HCT116 (cell line): Measurements from ENCODE around the gene TCIRG1. TPM values are rescaled to one million over a fixed set of nuclear protein-coding genes. Genes with fewer than 3 reads are reported as not detected.

Experiments
- ATAC-seq: fragments of 200-7000 bp; cut with Tn5 transposase; 2 replicates; pipeline ENCODE4 v1.9.1; 2020; ENCODE audit warnings: mild to moderate bottlenecking, moderate library complexity
- BruUV-seq: library from RNA; stranded (reverse); fragments of 400-500 nt; replicated peaks from 2 replicates; lab custom pipeline; 2021; lab: Mats Ljungman, UMichigan
- CTCF ChIA-PET: fragments of 300-600 bp; sonication (Branson Sonifier 250); formaldehyde crosslinking; loops from one replicate; lab custom pipeline; 2021; ENCODE audit warnings: antibody characterized with exemption; lab: Charles Lee
- POLR2A ChIA-PET: fragments of 300-600, 350-600 bp; sonication (Branson Sonifier 250); formaldehyde crosslinking; loops from one replicate; lab custom pipeline; 2021; ENCODE audit warnings: antibody characterized with exemption; lab: Charles Lee
- RAD21 ChIA-PET, 2 experiments: fragments of 300-600 bp; sonication (Branson Sonifier 250); formaldehyde crosslinking; loops; one replicate each; lab custom pipeline; 2023; ENCODE audit warnings: low total read pairs in 2 of 2; ENCODE audit not compliant: uncharacterized antibody in 2 of 2, unreplicated experiment in 2 of 2, low non-redundant PET in 1 of 2; lab: Charles Lee
- DNase-seq: peaks from one replicate; pipeline ENCODE4 v3.0.0-alpha.2; 2010; ENCODE audit warnings: low read depth, low spot score
- H2AFZ ChIP-seq: fragments of 200-600 bp; shearing (Covaris generic), sonication (generic); 2 replicates; pipeline ENCODE4 v1.6.1; 2017; ENCODE audit warnings: low read depth, mixed run types, mixed read lengths, antibody characterized with exemption, low read length; ENCODE audit not compliant: poor library complexity, severe bottlenecking
- H3K27ac ChIP-seq: 2 replicates; pipeline ENCODE4 v1.5.1; 2012; ENCODE audit warnings: low read depth, low read length
- H3K27me3 ChIP-seq: fragments of 200-600 bp; sonication (generic); 2 replicates; pipeline ENCODE4 v1.6.1; 2016; ENCODE audit warnings: mixed run types, low read length, mixed read lengths; ENCODE audit not compliant: insufficient read depth
- H3K36me3 ChIP-seq, 2 experiments: fragments of 200-500 bp in 1 of 2; fragments of 200-600 bp in 1 of 2; sonication (Bioruptor generic) in 1 of 2; sonication (generic) in 1 of 2; 2 replicates each; pipeline versions ENCODE4 v1.5.1 to v1.6.1; 2014 to 2016; ENCODE audit warnings: low read length in 2 of 2, inconsistent platforms in 1 of 2, mixed read lengths in 1 of 2, mixed run types in 1 of 2; ENCODE audit not compliant: insufficient read depth in 2 of 2, control insufficient read depth in 1 of 2
- H3K4me1 ChIP-seq, 2 experiments: fragments of 200-600 bp in 1 of 2; sonication (generic) in 1 of 2; 2 replicates each; pipeline versions ENCODE4 v1.5.1 to v1.6.1; 2012 to 2017; ENCODE audit warnings: low read length in 2 of 2, inconsistent platforms in 1 of 2, mild to moderate bottlenecking in 1 of 2, mixed read lengths in 1 of 2, mixed run types in 1 of 2, moderate library complexity in 1 of 2; ENCODE audit not compliant: insufficient read depth in 2 of 2, control insufficient read depth in 1 of 2
- H3K4me2 ChIP-seq: fragments of 200-600 bp; sonication (generic); 2 replicates; pipeline ENCODE4 v1.6.1; 2017; ENCODE audit warnings: mixed run types, low read length, mixed read lengths
- H3K4me3 ChIP-seq, 2 experiments: fragments of 200-600 bp in 1 of 2; sonication (generic) in 1 of 2; replicated peaks in 1 of 2; 2 replicates each; pipeline ENCODE4 v1.5.1; 2011 to 2016; ENCODE audit warnings: low read length in 2 of 2, control low read depth in 1 of 2, low read depth in 1 of 2, mild to moderate bottlenecking in 1 of 2, mixed read lengths in 1 of 2, mixed run types in 1 of 2
- H3K79me2 ChIP-seq: fragments of 200-600 bp; sonication (generic); 2 replicates; pipeline ENCODE4 v1.6.1; 2017; ENCODE audit warnings: mild to moderate bottlenecking, mixed run types, low read length, moderate library complexity, mixed read lengths; ENCODE audit not compliant: insufficient read depth
- H3K9ac ChIP-seq: fragments of 200-600 bp; sonication (generic); 2 replicates; pipeline ENCODE4 v1.6.1; 2016; ENCODE audit warnings: low read length, mixed read lengths
- H3K9me2 ChIP-seq: fragments of 200-600 bp; sonication (generic), shearing (Covaris generic); 2 replicates; pipeline ENCODE4 v1.6.1; 2017; ENCODE audit warnings: mixed run types, mild to moderate bottlenecking, moderate library complexity; ENCODE audit not compliant: insufficient read depth
- H3K9me3 ChIP-seq, 2 experiments: fragments of 200-500 bp in 1 of 2; fragments of 200-600 bp in 1 of 2; sonication (Bioruptor generic) in 1 of 2; sonication (generic) in 1 of 2; 2 replicates each; pipeline ENCODE4 v1.6.1; 2014 to 2017; ENCODE audit warnings: low read length in 2 of 2, mixed read lengths in 2 of 2, inconsistent platforms in 1 of 2, low read depth in 1 of 2, mild to moderate bottlenecking in 1 of 2, mixed run types in 1 of 2, moderate library complexity in 1 of 2; ENCODE audit not compliant: control insufficient read depth in 1 of 2, insufficient read depth in 1 of 2
- H4K20me1 ChIP-seq: fragments of 200-600 bp; sonication (generic), shearing (Covaris generic); 2 replicates; pipeline ENCODE4 v1.6.1; 2017; ENCODE audit warnings: mixed run types, mild to moderate bottlenecking, moderate library complexity; ENCODE audit not compliant: insufficient read depth
- CEBPB ChIP-seq: IDR thresholded peaks from 2 replicates; pipeline ENCODE4 v1.6.1; 2012; ENCODE audit warnings: low read depth
- EGR1 ChIP-seq: IDR thresholded peaks from 2 replicates; pipeline ENCODE4 v1.6.1; 2012; ENCODE audit warnings: low read depth
- ELF1 ChIP-seq: IDR thresholded peaks from 2 replicates; pipeline ENCODE4 v1.6.1; 2012; ENCODE audit warnings: low read depth, borderline replicate concordance
- EZH2 ChIP-seq: fragments of 200-600 bp; sonication (generic); IDR thresholded peaks from 2 replicates; pipeline ENCODE4 v1.6.1; 2017; ENCODE audit warnings: antibody characterized with exemption, mixed run types
- EZH2phosphoT487 ChIP-seq: fragments of 200-600 bp; IDR thresholded peaks from 2 replicates; pipeline ENCODE4 v1.6.1; 2018; ENCODE audit warnings: antibody characterized with exemption, borderline replicate concordance
- FOSL1 ChIP-seq: IDR thresholded peaks from 2 replicates; pipeline ENCODE4 v1.6.1; 2012; ENCODE audit warnings: low read depth
- JUND ChIP-seq: IDR thresholded peaks from 2 replicates; pipeline ENCODE4 v1.6.1; 2012
- POLR2A ChIP-seq: IDR thresholded peaks from 2 replicates; pipeline ENCODE4 v1.7.0; 2011; ENCODE audit warnings: borderline replicate concordance; ENCODE audit not compliant: insufficient read depth, insufficient read length; ENCODE audit errors: extremely low read depth
- POLR2AphosphoS5 ChIP-seq: IDR thresholded peaks from 2 replicates; pipeline ENCODE4 v1.6.1; 2011; ENCODE audit warnings: mild to moderate bottlenecking, low read depth, low read length, moderate library complexity
- RAD21 ChIP-seq: IDR thresholded peaks from 2 replicates; pipeline ENCODE4 v1.6.1; 2012; ENCODE audit warnings: low read depth, mild to moderate bottlenecking
- ZFX ChIP-seq: fragments of 450-650 bp; IDR thresholded peaks from 2 replicates; pipeline ENCODE4 v1.6.1; 2017
- intact Hi-C: fragments of 100-400 bp; cut with micrococcal nuclease; formaldehyde crosslinking; loops from 2 replicates; pipeline ENCODE4 v1.10.0; 2022
- total RNA-seq: library from RNA; stranded (reverse); gene quantifications from one replicate; pipeline ENCODE4 v1.2.1, GENCODE V29; 2021; ENCODE audit not compliant: unreplicated experiment
- TF ChIP-seq, protein P1 (sequence below): IDR thresholded peaks from 2 replicates; pipeline ENCODE4 v1.6.1; 2011; ENCODE audit warnings: mild to moderate bottlenecking, low read length, moderate library complexity; ENCODE audit not compliant: insufficient replicate concordance; ENCODE audit errors: extremely low read depth
- TF ChIP-seq, protein P2 (sequence below): IDR thresholded peaks from 2 replicates; pipeline ENCODE4 v1.6.1; 2012; ENCODE audit warnings: low read depth

Gene TCIRG1
- total RNA-seq, 1 experiment from 2014 or later = 101 TPM

DNA sequence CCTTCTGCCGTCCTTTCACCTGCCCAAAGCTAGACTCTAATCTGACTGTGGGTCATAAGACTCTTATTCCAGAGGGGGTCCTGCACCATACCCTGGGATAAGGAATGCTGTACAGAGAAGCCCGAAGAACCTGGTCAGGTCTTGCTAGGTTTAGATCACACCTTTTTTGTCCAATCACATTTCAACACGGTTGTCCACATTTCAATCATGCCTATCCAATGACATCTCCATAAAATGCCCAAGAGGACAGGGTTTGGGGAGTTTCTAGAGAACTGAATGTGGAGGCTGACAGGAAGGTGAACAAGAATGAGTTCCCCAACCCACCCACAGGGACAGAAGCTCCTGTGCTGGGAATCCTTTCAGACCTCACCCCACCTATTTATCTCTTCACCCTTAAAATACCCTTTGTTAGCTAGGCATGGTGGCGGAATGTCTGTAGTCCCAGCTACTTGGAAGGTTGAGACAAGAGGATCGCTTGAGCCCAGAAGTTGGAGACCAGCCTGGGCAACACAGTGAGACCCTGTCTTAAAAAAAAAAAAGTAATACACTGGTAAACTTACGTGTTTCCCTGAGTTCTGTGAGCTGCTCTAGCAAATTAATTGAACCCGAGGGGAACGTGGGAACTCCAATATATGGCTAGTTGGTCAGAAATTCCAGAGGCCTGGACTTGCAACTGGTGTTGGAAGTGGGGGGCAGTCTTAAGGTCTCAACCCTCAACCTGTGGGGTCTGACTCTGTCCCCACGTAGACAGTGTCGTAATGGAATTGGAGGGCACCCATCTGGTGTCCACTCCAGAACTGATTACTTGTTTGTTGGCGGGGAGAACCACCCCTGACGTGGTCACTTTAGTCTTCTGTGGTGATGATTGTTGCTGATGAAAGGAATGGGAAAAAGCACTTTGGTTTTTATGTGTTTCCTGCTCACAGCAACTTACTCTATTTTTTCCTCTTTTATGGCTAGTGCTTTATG is 17.8 kb downstream of the TCIRG1 start (continued):
- no peak for TF ChIP-seq ELF1
- no peak for TF ChIP-seq FOSL1
- TF ChIP-seq POLR2AphosphoS5 = no peak
- TF ChIP-seq, protein P1, sequence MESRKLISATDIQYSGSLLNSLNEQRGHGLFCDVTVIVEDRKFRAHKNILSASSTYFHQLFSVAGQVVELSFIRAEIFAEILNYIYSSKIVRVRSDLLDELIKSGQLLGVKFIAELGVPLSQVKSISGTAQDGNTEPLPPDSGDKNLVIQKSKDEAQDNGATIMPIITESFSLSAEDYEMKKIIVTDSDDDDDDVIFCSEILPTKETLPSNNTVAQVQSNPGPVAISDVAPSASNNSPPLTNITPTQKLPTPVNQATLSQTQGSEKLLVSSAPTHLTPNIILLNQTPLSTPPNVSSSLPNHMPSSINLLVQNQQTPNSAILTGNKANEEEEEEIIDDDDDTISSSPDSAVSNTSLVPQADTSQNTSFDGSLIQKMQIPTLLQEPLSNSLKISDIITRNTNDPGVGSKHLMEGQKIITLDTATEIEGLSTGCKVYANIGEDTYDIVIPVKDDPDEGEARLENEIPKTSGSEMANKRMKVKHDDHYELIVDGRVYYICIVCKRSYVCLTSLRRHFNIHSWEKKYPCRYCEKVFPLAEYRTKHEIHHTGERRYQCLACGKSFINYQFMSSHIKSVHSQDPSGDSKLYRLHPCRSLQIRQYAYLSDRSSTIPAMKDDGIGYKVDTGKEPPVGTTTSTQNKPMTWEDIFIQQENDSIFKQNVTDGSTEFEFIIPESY = no peak
- TF ChIP-seq POLR2A = no peak
- TF ChIP-seq EGR1 = no peak
- TF ChIP-seq JUND = no peak
- no peak for TF ChIP-seq CEBPB
- TF ChIP-seq EZH2phosphoT487 = no peak
- no peak for TF ChIP-seq ZFX
- no peak for TF ChIP-seq EZH2

- Histone ChIP-seq H3K27me3 (no peaks in the 10 kb centered on the region), H3K36me3 (peaks cover 7 to 32% of the 10 kb centered on the region in 2 experiments; a peak in 3 of 4 replicates), H2AFZ (no peak overlapping the region), H3K4me3 (no peak overlapping the region), H3K4me2 (no peak overlapping the region), H3K27ac (no peak overlapping the region), H3K4me1 (no peaks in the 10 kb centered on the region), H3K9me2 (no peaks in the 10 kb centered on the region), H3K79me2 (no peaks in the 10 kb centered on the region), H4K20me1 (no peaks in the 10 kb centered on the region), H3K9ac (no peak overlapping the region), H3K9me3 (no peaks in the 10 kb centered on the region)
- ChIA-PET RAD21 (no interaction called here), CTCF (no interaction called here), POLR2A (no interaction called here)
- ATAC-seq (no peak), DNase-seq (no peak)
- no TSS peak for BruUV-seq
- intact Hi-C loops = no loop called here
- TF ChIP-seq POLR2A (no peak), JUND (no peak), RAD21 (no peak), ZFX (no peak), ELF1 (no peak)
- TF ChIP-seq, protein P1 = no peak
- TF ChIP-seq, protein P2, sequence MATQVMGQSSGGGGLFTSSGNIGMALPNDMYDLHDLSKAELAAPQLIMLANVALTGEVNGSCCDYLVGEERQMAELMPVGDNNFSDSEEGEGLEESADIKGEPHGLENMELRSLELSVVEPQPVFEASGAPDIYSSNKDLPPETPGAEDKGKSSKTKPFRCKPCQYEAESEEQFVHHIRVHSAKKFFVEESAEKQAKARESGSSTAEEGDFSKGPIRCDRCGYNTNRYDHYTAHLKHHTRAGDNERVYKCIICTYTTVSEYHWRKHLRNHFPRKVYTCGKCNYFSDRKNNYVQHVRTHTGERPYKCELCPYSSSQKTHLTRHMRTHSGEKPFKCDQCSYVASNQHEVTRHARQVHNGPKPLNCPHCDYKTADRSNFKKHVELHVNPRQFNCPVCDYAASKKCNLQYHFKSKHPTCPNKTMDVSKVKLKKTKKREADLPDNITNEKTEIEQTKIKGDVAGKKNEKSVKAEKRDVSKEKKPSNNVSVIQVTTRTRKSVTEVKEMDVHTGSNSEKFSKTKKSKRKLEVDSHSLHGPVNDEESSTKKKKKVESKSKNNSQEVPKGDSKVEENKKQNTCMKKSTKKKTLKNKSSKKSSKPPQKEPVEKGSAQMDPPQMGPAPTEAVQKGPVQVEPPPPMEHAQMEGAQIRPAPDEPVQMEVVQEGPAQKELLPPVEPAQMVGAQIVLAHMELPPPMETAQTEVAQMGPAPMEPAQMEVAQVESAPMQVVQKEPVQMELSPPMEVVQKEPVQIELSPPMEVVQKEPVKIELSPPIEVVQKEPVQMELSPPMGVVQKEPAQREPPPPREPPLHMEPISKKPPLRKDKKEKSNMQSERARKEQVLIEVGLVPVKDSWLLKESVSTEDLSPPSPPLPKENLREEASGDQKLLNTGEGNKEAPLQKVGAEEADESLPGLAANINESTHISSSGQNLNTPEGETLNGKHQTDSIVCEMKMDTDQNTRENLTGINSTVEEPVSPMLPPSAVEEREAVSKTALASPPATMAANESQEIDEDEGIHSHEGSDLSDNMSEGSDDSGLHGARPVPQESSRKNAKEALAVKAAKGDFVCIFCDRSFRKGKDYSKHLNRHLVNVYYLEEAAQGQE = no peak
Observed at GRCh38 chr11:68057807-68058206, 19.0 kb downstream of the TCIRG1 start.
